GM21576 (cell line): ENCODE measurements around the gene OR8D1.

ENCODE experiments used
- ATAC-seq: cut with Tn5 transposase; IDR thresholded peaks from one replicate; pipeline ENCODE4 v1.9.1; 2021; ENCODE audit warnings: mild to moderate bottlenecking, moderate library complexity; ENCODE audit not compliant: unreplicated experiment

The OR8D1 gene

DNA sequence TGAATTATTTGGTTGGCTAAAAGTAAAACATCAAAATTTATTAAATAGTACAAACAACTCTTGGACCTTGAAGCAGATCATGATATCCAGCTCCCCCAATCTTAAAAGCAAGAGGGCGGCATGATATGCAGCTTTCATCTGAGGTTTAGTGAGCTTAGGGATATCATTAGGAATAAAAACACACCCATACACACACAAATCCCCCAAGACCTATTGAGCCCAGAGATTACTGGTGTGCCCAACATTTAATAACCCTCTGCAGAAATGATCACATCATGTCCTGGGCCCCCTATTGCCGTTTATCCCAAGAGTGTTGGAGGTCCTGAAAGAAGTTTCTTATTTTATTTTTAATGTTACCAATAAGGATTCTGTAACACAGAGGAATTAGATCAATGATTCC lies at the start of gene OR8D1:
Gene OR8D1 (minus strand): TSS at position 101 of the 400 bp plus-strand sequence. CDS start 3,183 bp downstream, outside the sequence.
- no peak for ATAC-seq

DNA sequence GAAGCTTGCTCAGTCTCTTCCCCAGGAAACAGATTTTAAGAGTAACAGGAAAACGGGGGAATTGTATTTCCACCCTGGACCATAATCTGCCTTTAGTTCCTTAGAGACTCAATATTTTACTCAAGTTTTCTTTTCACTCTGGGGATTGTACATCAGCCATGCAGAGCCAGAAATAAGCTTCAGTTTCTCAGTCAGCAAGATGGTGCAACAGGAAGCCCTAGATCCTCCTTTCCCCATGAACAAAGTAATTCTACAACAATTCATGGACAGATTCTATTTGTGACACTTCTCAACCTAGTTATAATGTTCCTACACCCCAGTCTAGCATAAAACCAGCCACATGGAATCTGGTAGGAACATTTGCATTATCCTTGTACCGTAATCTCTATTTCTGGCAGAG lies 45.8 kb upstream of the OR8D1 start:
- no peak for ATAC-seq

DNA sequence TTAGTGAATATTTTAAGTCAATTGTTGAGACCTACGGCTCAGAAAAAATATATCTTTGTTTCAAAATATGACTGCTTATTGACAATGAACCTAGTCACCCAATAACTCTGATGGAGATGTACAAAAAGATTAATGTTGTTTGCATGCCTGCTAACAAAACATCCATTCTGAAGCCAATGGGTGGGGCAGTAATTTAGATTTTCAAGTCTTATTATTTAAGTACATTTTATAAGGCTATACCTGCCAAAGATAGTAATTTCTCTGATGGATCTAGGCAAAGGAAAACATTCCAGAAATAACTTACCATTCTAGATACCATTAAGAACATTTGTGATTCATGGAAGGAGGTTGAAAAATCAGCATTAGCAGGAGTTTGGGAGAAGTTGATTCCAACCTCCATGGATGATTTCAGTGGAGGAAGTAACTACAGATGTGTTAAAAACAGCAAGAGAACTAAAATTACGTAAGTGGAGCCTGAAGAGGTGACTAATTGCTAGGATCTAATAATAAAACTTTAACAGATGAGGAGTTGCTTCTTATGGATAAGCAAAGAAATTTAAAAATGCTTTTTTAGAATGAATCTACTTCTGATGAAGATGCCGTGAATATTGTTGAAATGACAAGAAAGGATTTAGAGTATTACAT lies 32.7 kb upstream of the OR8D1 start:
- ATAC-seq = no peak

DNA sequence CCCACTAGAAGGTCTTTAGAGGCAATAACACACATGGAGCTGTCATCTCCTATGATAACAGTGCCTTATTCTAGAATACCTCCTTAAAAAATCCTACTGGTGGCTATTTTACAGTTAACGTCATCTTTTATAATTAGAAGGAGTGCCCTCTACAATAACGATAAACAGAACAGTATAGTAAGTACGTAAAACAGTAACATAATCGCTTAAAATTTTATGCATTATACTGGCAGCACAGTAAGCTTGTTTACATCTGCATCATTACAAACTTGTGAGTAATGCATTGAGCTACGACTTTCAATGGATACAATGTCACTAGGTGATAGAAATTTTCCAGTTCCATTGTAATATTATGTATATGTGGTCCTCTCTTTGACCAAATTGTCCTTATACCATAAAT lies 30.6 kb upstream of the OR8D1 start:
- no peak for ATAC-seq

DNA sequence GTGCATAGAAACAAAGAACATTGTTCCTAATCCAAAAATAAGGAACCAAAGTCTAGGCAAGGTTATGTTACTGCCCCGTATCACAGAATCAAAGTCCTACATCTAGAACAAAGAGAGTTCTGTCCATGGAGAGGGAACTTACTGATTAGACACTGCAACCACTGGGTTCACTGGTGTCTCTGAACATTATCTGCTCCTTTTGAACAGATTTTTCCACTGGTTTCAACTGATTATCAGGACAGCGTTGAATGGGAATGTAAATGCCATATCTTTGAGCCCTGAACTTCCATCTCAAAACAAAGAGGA lies 26.3 kb upstream of the OR8D1 start:
- ATAC-seq = no peak

DNA sequence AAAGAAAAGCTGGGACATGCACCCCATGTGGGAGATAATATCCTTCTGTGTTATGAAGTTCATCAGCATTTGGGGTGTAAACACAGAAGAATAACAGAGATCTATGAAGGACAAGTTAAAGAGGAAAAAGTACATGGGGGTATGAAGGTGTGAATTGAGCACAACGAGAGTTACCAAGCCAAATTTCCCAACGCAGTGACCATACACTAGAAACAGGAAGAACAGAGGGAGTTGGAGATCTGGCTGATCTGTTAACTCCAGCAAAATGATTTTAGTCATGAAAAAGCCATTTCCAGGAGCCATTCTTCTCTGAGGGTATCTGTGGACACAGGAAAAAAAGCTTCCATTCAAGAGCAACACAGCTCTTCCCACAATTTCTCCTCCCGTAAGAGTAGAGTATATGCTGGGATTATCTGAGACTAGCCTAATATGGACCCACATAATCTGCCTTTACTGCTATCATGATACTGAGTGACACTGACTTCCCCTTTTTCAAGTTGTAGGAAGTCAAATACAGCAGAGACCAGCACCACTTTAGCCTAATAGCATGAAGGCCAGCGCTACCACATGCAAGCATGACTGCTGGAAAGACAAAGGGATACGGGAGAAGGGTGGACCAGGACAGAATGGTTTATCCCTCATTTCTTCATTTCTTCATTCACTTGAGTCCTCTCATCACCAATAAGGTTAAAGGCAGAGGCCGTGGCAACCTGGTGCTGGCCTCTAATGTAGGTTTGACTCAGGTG lies 25.8 kb upstream of the OR8D1 start:
- no peak for ATAC-seq

DNA sequence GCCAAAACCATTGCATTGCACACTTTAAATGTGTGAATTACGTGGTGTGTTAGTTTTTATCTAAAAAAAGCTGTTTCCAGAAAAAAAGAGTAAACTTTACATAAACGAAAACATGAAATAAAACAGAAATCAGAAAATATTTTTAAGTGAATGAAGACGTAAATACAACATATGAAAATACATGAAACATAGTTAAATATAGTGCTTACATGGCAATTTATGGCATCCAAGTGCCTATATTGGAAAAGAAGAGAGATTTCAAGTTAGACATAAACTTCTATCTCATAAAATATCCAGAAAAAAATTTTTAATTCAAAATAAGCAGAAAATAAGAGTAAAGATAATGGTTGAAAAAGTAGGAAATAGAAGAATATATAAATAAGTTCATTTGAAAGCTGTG lies 18.1 kb upstream of the OR8D1 start:
- no peak for ATAC-seq

DNA sequence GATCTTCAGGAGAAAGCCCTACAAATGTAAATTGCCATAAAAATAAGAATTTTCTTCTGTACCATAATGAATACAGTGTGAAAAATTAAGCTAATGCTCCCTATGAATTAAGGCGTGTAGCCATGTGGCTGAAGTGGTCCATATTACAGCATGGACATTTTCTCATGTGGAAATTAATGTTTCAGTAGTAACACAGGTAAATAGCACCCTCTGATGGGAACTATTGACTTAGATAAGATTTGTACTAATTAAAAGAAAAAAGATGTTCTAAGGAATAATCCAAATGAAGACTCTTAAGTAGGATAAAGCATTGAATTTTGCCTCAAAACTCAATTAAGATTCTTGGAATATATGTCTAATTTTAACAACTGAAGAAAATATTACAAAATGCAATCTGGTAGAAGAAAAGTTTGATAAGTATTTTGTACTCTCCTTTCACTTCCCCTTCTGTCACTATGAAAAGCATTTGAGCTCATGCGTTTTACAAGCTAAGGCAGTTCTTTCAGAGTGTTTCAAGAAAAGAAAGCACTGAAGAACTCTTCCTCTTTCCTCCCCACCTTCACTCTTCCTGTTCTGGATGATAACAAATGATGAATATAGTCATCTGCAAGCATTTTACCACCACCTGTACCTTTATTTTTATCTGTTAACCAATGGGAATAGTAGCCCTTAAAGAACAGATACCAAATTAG lies 16.2 kb upstream of the OR8D1 start:
- peak; percentile 89 for ATAC-seq

DNA sequence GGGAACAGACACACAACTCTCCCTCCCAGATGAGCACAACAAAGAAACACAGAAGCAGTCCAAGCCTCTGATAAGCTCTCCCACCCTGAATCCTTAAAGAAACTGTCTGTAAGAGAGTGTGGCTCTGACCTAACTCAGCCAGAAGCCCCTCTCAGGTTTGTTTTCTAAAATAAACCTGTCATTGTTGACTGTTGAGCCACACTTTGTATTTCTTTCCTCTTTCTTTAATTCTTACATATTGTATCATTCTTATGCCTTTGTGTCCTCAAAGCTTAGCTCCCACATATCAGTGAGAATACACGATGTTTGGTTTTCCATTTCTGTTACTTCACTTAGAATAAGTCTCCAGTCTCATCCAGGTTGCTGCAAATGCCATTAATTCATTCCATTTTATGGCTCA lies 14.0 kb upstream of the OR8D1 start:
- ATAC-seq = no peak

DNA sequence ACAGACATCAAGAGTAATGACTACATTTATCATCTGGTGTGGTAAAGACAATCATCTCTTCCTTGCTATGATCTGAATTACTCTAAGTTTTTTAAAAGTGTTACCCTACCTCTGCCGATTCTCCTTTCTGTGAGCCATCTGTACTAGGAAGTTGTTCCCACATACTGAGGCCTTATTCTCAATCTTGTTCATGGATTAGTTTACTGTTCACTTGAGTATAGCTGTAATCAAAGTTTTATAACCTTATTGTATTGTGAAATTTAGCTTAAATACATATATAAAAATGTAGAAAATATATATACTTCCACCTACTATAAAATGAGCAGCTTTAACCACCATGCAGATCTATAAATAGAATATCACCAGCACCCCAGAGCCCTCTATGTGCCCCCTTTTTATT lies 8.6 kb upstream of the OR8D1 start:
- no peak for ATAC-seq

DNA sequence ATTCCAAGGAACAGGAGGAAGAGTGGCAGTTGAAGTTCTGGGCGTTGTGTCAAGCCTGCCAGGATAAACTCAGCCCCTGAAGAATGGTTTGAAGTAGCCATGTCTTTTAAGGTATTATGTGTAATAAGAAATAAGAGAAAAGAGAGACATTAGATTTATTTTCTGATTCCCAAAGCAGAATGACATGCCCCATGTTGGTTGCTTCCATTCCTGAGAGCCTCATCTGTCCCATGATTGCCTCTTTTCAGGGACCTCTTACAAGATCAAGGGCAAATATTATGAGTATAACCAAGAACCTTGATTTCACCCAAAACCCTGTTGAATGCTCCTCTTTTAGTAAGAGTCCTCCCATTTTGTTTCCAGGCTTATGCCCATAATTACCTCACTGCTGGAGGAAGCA lies 6.3 kb upstream of the OR8D1 start, which contains the start of gene OR8D2:
Gene OR8D2 (minus strand): TSS at position 101 of the 400 bp plus-strand sequence. CDS start 0 bp downstream, at position 101.
- ATAC-seq = no peak

DNA sequence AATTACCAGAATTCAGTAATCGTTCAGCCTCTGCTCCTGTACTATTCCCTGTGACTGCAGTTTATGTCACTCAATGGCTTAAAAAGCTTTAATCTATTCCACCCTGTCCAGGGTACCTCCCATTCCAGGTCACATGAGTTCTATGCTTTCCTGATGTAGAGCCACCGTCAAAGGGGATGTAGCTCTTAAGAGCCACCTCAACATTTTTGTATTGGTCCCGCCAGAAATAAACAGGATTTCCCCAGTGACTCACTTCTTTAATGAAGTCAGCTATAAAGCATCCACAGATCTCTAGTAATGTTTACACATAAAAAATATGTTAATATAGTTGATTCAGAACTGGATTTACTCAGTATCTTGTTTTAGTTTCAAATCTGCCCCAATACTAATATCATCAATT lies 1.3 kb upstream of the OR8D1 start:
- no peak for ATAC-seq

DNA sequence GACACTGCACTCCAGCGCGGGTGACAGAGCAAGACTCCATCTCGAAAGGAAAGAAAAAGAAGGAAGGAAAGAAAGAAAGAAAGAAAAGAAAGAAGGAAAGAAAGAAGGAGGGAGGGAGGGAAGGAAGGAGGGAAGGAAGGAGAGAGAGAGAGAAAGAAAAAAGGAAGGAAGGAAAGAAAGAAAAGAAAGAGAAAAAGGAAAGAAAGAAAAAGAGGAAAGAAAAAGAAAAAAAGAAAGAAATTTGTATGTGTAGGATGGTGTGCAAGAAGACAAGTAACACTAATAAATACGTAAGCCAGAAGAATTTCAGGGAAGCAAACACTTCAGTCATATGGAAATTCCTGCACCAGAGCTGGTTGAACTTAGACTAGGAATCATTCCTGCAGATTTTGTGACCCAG lies 618 bp downstream of the OR8D1 start:
- ATAC-seq = no peak

DNA sequence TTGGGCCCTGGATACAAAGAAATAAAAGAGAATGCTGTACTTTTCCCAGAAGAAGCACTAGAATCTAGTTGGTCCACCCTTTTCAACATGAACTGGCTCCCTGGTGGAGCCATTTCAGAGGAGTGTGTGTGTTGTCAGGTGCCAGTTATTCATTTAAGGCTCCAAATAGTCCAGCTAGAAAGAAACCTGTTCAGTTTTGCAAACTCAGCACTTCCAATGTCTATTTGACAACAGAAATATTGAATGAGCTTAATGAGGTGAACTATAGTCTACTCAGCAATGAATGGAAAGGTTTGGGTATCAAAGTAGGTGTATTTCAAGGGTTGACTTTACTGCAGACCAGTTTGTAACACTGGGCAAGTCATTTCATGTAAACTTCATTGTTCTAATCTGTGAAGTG lies 2.1 kb downstream of the OR8D1 start:
- no peak for ATAC-seq

DNA sequence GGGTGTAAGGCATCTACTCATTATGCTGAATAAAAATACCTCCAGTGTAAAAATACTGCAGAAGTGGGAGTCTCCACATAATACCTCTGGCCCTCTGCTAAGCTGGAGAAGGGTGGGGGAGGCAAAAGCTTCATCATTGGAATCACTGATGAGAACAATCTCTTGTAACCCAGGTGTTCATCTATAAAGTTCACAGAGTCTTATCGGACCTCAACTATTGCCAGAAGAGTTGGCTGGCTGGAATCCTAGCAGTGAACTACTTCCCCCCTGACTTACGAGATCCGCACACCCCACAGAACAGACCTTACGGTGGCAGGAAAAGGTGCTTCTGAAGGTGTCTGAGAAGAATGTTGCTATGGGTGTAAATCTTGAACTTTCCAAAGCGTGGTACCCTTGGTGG lies 2.5 kb downstream of the OR8D1 start:
- ATAC-seq = no peak

DNA sequence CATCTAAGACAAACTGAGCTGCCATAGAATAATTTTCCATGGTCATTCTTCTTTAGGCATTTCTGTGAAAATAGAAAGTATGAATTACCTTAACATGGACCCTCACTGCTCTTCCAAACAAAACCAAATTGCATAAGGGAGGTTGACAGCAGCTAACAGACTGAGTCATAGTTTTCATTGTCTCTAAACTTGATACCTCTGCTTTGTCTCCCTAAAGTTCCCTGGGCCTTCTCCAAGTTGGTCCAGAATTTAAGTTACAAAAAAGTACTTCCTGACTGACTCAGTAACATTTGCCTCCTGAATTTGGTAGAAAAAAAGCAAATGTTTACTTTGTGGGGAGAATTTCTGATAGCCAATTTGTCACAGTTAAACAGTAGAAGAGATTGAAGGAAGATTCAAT lies 3.0 kb downstream of the OR8D1 start:
- ATAC-seq = no peak

DNA sequence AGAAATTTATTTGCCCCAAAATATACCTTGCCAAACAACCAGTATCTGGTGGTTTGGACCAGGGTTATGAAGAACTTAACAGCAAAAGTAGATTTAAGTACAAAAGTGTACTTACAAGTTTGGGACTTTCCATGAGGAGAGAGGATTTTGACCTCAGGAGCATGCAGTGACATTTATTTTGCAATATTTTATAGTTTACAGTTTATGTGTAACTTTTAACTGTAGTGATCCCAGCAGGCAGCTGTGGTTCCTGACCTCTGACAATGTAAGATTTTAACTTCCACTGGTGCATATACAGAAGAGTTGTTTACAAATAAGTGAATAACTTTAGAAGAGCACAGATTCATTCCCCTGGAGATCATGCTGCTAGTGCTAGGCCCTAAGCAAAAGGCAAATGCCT lies 6.7 kb downstream of the OR8D1 start:
- ATAC-seq = no peak

DNA sequence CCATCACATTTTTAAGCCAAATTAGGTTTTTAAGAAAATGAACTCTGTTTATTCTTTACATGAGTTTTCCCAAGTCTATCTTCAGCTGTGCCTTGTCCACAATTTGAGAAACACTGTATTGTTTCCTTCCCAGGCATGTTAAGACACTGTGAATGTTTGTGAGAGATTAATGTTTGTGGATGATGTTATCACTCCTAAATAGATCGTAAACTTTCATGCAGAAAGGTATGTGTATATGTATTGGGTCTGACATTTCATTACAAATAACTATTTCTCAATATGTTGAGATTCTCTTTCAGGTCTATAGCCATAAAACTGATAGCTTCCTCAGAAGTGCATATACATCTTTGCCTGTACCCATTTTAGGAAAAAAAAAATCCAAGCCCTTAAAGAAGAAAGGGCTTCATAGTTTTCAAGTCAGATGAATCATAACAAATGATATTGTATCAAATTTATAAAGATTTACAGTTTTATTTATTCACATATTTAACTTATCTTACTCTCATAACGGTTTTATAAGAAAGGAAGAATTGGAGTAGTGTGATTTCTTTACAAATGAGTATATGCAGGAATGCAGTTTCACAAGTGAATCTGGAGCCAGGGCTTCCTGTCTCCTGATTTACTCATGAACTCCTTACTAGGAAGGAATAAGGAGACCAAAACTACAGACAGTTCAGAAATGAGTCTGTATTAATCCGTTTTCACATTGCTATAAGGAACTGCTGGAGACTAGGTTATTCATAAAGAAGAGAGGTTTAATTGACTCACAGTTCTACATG lies 11.2 kb downstream of the OR8D1 start:
- ATAC-seq = no peak

DNA sequence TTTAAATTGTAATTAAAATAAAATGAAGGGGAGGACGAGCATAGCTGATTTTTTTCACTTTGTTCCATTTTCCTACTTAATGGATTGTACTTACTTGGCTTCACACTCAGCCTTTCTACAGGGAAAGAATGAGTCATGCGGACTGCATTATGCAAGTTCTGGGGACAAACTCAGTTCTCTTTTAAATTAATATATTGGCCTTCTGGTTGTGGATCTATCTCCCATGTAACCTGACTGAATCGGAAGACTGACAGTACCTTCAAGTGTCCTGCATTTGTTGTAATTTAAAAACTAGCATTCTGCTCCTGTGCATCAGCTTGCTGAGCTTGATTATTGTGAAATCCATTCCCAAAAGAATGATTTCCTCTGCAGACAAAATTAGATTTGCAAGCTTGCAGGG lies 12.2 kb downstream of the OR8D1 start:
- ATAC-seq = no peak

DNA sequence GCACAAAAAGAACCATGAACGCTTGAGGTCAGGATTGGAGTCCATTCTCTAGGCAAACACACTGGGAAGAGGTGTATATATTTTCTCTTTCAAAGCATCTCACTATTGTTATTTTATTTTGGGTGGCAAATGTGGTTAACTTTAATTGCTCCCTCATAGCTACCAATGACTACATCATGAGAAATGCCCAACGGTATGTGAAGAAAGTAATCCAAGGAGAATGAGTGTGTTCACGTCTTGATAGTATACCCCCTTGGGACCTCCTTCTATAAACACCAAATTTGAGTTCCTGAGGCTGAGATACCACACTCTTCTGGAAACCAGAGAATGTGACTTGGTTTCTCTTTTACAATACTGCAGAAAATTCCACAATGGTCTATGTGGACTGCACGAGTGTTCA lies 15.8 kb downstream of the OR8D1 start:
- ATAC-seq = no peak

DNA sequence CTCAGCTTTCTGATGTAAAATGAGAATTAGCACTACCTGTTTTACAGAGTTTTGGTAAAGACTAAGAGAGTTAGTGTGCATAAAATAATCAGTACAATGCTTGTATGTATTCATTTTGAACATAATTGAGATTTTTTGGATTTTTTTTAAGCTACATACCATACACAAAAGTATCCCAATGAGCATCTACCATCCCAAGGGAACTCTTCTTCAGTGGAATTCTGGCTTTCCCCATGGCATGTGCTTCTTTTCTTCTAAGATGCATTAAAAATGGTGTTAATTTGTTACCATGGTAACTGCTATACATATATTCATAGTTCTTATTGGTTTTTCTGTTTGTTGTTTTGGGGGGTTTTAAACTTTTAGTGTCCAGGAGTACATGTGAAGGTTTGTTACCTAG lies 17.7 kb downstream of the OR8D1 start:
- ATAC-seq = no peak
